BLaER1 (cell line): Measurements from ENCODE around the gene CNTNAP5.
A peak's percentile ranks its signal among the peaks of the same experiment; 100 is the strongest.

ENCODE experiments used
- H3K27ac ChIP-seq: shearing (Covaris generic); formaldehyde crosslinking; 2 replicates; pipeline ENCODE4 v1.8.1; 2022
- H3K27me3 ChIP-seq: shearing (Covaris generic); formaldehyde crosslinking; 2 replicates; pipeline ENCODE4 v1.8.1; 2022
- H3K36me3 ChIP-seq: shearing (Covaris generic); formaldehyde crosslinking; 2 replicates; pipeline ENCODE4 v1.8.1; 2022
- H3K4me1 ChIP-seq: shearing (Covaris generic); formaldehyde crosslinking; 2 replicates; pipeline ENCODE4 v1.8.1; 2022
- H3K4me2 ChIP-seq: shearing (Covaris generic); formaldehyde crosslinking; 2 replicates; pipeline ENCODE4 v1.8.1; 2022
- H3K4me3 ChIP-seq: shearing (Covaris generic); formaldehyde crosslinking; 2 replicates; pipeline ENCODE4 v1.8.1; 2022
- H3K9ac ChIP-seq: shearing (Covaris generic); formaldehyde crosslinking; 2 replicates; pipeline ENCODE4 v1.8.1; 2022
- H3K9me3 ChIP-seq: shearing (Covaris generic); formaldehyde crosslinking; 2 replicates; pipeline ENCODE4 v1.8.1; 2022
- H4K20me1 ChIP-seq: shearing (Covaris generic); formaldehyde crosslinking; 2 replicates; pipeline ENCODE4 v1.8.1; 2022
- Cebpa-rat ChIP-seq: shearing (Covaris generic); IDR thresholded peaks from 2 replicates; pipeline ENCODE4 v1.8.1; 2022

Gene CNTNAP5

DNA sequence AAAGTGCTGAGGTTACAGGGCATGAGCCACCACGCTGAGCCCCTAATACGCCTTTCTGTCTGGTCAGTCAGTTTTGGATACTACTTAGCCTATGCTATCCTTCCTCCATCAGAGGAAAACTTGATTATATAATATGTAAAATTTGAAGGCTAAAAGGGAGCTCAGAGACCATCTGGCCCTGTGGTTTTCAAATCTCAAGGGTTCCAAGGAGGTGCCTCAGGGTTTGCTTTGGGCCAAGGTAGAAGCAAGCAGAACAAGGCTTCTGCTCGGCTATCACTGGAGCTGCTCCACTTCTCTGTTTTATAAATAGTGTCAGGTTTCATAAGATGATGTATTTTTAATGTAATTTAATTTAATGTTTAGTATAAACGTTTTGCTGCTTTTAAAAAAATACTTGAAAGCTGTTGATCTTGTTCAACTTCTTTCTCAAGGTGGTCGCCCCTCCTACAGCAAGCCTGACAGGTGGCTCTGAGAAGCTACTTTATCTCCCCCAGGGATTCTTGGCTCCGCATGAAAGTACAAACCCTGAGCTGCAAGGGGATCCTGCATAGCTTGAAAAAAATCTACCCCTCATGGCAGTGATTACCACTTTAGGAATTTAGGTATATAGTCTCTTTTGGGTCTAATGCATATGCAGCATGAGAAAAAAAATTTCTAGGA is 290.3 kb downstream of the CNTNAP5 start:
- no peak overlapping the region for H3K4me3 ChIP-seq

GRCh38 chr2:124316133-124316532 is 291.0 kb downstream of the CNTNAP5 start:
- Histone ChIP-seq H3K4me3 (no peak overlapping the region), H3K9ac (no peak overlapping the region), H3K27ac (no peak overlapping the region), H3K9me3 (no peaks in the 10 kb centered on the region), H3K4me1 (peaks cover 9% of the 10 kb centered on the region; the same call in 1 of the 2 replicates), H3K27me3 (no peaks in the 10 kb centered on the region), H4K20me1 (no peaks in the 10 kb centered on the region), H3K36me3 (no peaks in the 10 kb centered on the region), H3K4me2 (no peak overlapping the region)
- no peak for TF ChIP-seq Cebpa-rat

More for the DNA sequence above, 290.3 kb downstream of the CNTNAP5 start:
- no peaks in the 10 kb centered on the region for H3K36me3 ChIP-seq
- no peak for TF ChIP-seq Cebpa-rat
- H4K20me1 ChIP-seq, result no peaks in the 10 kb centered on the region
- peak overlapping the region; percentile 12; the same call in 1 of the 2 replicates for H3K4me2 ChIP-seq
- no peaks in the 10 kb centered on the region for H3K9me3 ChIP-seq
- no peak overlapping the region for H3K9ac ChIP-seq
- H3K27ac ChIP-seq, result no peak overlapping the region
- H3K4me1 ChIP-seq, result peaks cover 9% of the 10 kb centered on the region; the same call in 1 of the 2 replicates
- no peaks in the 10 kb centered on the region for H3K27me3 ChIP-seq

GRCh38 chr2:124316881-124317605 is 292.0 kb downstream of the CNTNAP5 start:
- Histone ChIP-seq H3K27me3 (no peaks in the 10 kb centered on the region), H3K4me1 (peaks cover 9% of the 10 kb centered on the region; the same call in 1 of the 2 replicates), H3K4me2 (no peak overlapping the region), H4K20me1 (no peaks in the 10 kb centered on the region), H3K9ac (no peak overlapping the region), H3K36me3 (no peaks in the 10 kb centered on the region), H3K9me3 (no peaks in the 10 kb centered on the region), H3K27ac (no peak overlapping the region), H3K4me3 (no peak overlapping the region)
- TF ChIP-seq Cebpa-rat, result no peak

DNA sequence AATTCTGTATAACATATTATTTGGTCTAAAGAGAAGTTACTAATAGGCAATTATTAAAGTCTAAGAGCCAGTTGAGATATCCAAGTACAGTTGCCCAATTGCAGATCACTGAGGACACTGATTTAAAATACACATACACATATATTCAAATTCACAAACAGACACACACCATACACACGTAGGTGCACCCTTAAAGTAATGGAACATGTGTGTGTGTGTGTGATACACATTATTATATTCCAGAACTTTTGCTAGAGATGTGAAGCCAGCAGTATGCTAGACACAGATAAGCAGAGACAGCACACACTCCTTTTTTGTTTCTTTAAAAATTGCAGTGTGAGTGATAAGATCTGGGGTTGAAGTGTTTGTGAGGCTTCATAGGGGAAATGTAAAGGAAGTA is 292.5 kb downstream of the CNTNAP5 start:
- no peak for TF ChIP-seq Cebpa-rat
- Histone ChIP-seq H3K9me3 (no peaks in the 10 kb centered on the region), H3K27ac (no peak overlapping the region), H3K36me3 (no peaks in the 10 kb centered on the region), H4K20me1 (no peaks in the 10 kb centered on the region), H3K4me1 (peaks cover 9% of the 10 kb centered on the region; the same call in 1 of the 2 replicates), H3K4me3 (no peak overlapping the region), H3K27me3 (no peaks in the 10 kb centered on the region), H3K4me2 (no peak overlapping the region), H3K9ac (no peak overlapping the region)

- H3K4me1 ChIP-seq, result peaks cover 9% of the 10 kb centered on the region; the same call in 1 of the 2 replicates
- H4K20me1 ChIP-seq, result no peaks in the 10 kb centered on the region
- H3K27me3 ChIP-seq, result no peaks in the 10 kb centered on the region
- no peak overlapping the region for H3K4me3 ChIP-seq
- TF ChIP-seq Cebpa-rat, result no peak
- H3K36me3 ChIP-seq, result no peaks in the 10 kb centered on the region
- no peak overlapping the region for H3K27ac ChIP-seq
- no peaks in the 10 kb centered on the region for H3K9me3 ChIP-seq
- H3K9ac ChIP-seq, result no peak overlapping the region
- H3K4me2 ChIP-seq, result no peak overlapping the region
These were observed 293.8 kb downstream of the CNTNAP5 start for GRCh38 chr2:124318913-124319312.

DNA sequence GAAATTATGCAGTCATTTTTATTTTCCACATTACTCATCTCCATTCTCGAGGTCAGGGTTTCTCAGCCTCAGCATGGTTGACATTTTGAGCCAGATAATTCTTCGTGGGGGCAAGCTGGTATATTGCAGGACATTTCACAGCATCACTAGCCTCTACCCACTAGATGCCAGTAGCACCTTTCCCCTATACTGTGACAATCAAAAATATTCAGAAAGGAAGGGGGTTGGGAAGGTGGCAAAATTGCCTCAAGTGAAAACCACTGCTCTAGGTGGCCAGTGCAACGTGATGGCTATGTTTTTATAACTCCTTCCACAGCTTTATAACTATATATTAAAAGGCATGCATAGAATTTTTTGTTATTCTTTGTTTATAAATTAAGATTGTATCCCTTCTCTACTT is 294.5 kb downstream of the CNTNAP5 start:
- H3K4me2 ChIP-seq, result no peak overlapping the region
- H3K4me1 ChIP-seq, result peaks cover 9% of the 10 kb centered on the region; the same call in 1 of the 2 replicates
- no peak for TF ChIP-seq Cebpa-rat
- H3K4me3 ChIP-seq, result no peak overlapping the region
- H3K36me3 ChIP-seq, result no peaks in the 10 kb centered on the region
- no peak overlapping the region for H3K27ac ChIP-seq
- H4K20me1 ChIP-seq, result no peaks in the 10 kb centered on the region
- H3K9me3 ChIP-seq, result no peaks in the 10 kb centered on the region
- H3K27me3 ChIP-seq, result no peaks in the 10 kb centered on the region
- no peak overlapping the region for H3K9ac ChIP-seq

DNA sequence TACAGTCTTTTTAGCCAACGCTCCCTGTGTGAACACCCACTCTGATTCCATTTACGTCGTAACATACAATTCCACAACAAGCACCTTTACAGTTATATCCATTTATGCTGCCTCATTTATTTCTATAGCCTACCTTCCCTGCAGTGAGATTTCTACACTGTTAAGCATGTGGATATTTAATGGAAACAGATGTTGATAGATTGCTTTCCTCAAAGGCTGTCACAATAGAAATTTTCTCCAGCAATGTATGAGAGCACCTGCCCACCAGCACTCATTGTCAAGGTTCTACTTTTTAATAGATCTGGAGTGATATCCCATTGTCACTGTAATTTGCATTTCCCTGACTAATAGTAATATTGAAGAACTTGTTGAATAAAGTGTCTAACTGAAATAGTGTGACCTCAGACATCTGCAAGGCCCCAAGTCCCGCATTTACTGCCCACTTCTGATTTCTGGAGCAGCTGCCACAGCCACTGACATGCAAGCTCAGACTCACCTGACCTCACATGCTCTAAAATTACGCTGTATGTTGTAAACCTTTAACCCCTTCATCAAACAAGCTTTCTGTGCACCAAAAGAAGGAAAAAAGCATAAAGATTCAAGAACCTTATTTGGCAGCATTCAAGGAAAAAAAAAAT is 295.1 kb downstream of the CNTNAP5 start:
- H3K27me3 ChIP-seq, result no peaks in the 10 kb centered on the region
- H3K27ac ChIP-seq, result no peak overlapping the region
- no peaks in the 10 kb centered on the region for H3K36me3 ChIP-seq
- H4K20me1 ChIP-seq, result no peaks in the 10 kb centered on the region
- no peak overlapping the region for H3K4me2 ChIP-seq
- H3K4me1 ChIP-seq, result peaks cover 6% of the 10 kb centered on the region; the same call in 1 of the 2 replicates
- no peak overlapping the region for H3K9ac ChIP-seq
- H3K4me3 ChIP-seq, result no peak overlapping the region
- TF ChIP-seq Cebpa-rat, result no peak
- H3K9me3 ChIP-seq, result no peaks in the 10 kb centered on the region

DNA sequence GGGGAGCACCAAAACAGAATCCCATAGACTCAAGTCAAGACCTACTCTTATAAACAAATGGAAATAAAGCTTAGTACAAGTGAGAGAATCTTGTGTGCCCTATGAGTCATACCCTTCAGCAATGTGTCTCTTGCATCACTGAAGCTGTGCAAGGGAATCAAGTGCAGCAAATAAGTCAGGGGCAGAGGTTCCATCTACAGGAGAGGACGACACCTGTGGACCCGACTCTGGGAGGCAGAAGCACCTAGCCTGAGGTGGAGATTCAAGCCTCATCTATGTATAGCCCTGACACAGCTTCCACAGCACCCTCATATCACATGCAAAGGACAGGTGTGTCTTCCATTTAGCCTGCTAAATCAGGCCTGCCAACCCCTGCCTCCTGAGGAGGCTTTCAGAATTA is 298.2 kb downstream of the CNTNAP5 start:
- Histone ChIP-seq H3K9me3 (no peaks in the 10 kb centered on the region), H3K4me1 (no peaks in the 10 kb centered on the region)

GRCh38 chr2:124325667-124326440 is 300.8 kb downstream of the CNTNAP5 start:
- H3K9ac ChIP-seq, result no peak overlapping the region
- no peak for TF ChIP-seq Cebpa-rat
- no peak overlapping the region for H3K4me3 ChIP-seq
- no peaks in the 10 kb centered on the region for H4K20me1 ChIP-seq
- no peaks in the 10 kb centered on the region for H3K27me3 ChIP-seq
- H3K9me3 ChIP-seq, result no peaks in the 10 kb centered on the region
- H3K4me2 ChIP-seq, result no peak overlapping the region
- no peak overlapping the region for H3K27ac ChIP-seq
- no peaks in the 10 kb centered on the region for H3K4me1 ChIP-seq
- H3K36me3 ChIP-seq, result no peaks in the 10 kb centered on the region

More for the DNA sequence above, 298.2 kb downstream of the CNTNAP5 start:
- H3K27ac ChIP-seq, result no peak overlapping the region
- H3K36me3 ChIP-seq, result no peaks in the 10 kb centered on the region
- no peak overlapping the region for H3K9ac ChIP-seq
- no peak overlapping the region for H3K4me3 ChIP-seq
- no peak overlapping the region for H3K4me2 ChIP-seq
- H4K20me1 ChIP-seq, result no peaks in the 10 kb centered on the region
- H3K27me3 ChIP-seq, result no peaks in the 10 kb centered on the region
- TF ChIP-seq Cebpa-rat, result no peak
